SH-SY5Y (cell line): Measurements from ENCODE around the gene NAALADL1.

Experiments used
- GATA2 ChIP-seq: IDR thresholded peaks from 2 replicates; pipeline ENCODE4 v1.6.1; 2011; ENCODE audit warnings: mild to moderate bottlenecking, low read depth, low read length
- GATA3 ChIP-seq: IDR thresholded peaks from 2 replicates; pipeline ENCODE4 v1.6.1; 2011; ENCODE audit warnings: low read depth, mild to moderate bottlenecking, low read length, moderate library complexity

- TF ChIP-seq GATA2 (no peak), GATA3 (no peak)
These were observed 827 bp downstream of the NAALADL1 start for GRCh38 chr11:65057526-65057925.
